Suppressor macrophage treated with lipopolysaccharide for 4 hours (primary cell): ENCODE data around the gene KCTD1.
A peak's percentile ranks its signal among the peaks of the same experiment; 100 is the strongest.

ENCODE experiments used
- DNase-seq: peaks from one replicate; pipeline ENCODE4 v3.0.0-alpha.2; 2020

KCTD1 gene

GRCh38 chr18:26548415-26549262, at the start of gene KCTD1:
Gene KCTD1 (minus strand): TSS chr18:26548553. CDS start chr18:26548536, 17 bp downstream.
- peak; percentile 90 for DNase-seq

- DNase-seq: no peak
Observed at GRCh38 chr18:26593365-26594320, 45.3 kb upstream of the KCTD1 start.

GRCh38 chr18:26584745-26585144, 36.4 kb upstream of the KCTD1 start:
- DNase-seq: no peak

- DNase-seq: no peak
Observed at GRCh38 chr18:26579941-26580618, 31.7 kb upstream of the KCTD1 start.

- DNase-seq: no peak
Observed at GRCh38 chr18:26575865-26576217, 27.5 kb upstream of the KCTD1 start.

GRCh38 chr18:26574958-26575864, 26.9 kb upstream of the KCTD1 start:
- DNase-seq: no peak

- no peak for DNase-seq
Observed at GRCh38 chr18:26568926-26569665, 20.7 kb upstream of the KCTD1 start.

GRCh38 chr18:26568513-26568912, 20.2 kb upstream of the KCTD1 start:
- DNase-seq: no peak

- DNase-seq: no peak
Observed at GRCh38 chr18:26566874-26567555, 18.7 kb upstream of the KCTD1 start.

GRCh38 chr18:26565514-26565913, 17.2 kb upstream of the KCTD1 start:
- no peak for DNase-seq

- DNase-seq: no peak
Observed at GRCh38 chr18:26563024-26563423, 14.7 kb upstream of the KCTD1 start.

- no peak for DNase-seq
Observed at GRCh38 chr18:26562568-26562967, 14.2 kb upstream of the KCTD1 start.

- no peak for DNase-seq
Observed at GRCh38 chr18:26561769-26562168, 13.4 kb upstream of the KCTD1 start.

GRCh38 chr18:26556573-26556972, 8.2 kb upstream of the KCTD1 start:
- DNase-seq: no peak

GRCh38 chr18:26555804-26556553, 7.6 kb upstream of the KCTD1 start:
- DNase-seq: no peak

- no peak for DNase-seq
Observed at GRCh38 chr18:26553943-26554342, 5.6 kb upstream of the KCTD1 start.

GRCh38 chr18:26551695-26552081, 3.3 kb upstream of the KCTD1 start:
- no peak for DNase-seq

- no peak for DNase-seq
Observed at GRCh38 chr18:26550998-26551694, 2.8 kb upstream of the KCTD1 start.
